GF-D8 (cell line): ENCODE results near the gene ZYX.
"Not testable (repeated sequence)": the region's sequence is repeated elsewhere in the genome, so short reads cannot be mapped to it uniquely, and the experiment has no call there.

Source experiments
- DNase-seq: peaks from one replicate; lab custom pipeline; 2025; lab: John Stamatoyannopoulos, UW

Gene ZYX

GRCh38 chr7:143396625-143397556, 15.7 kb downstream of the ZYX start:
- DNase-seq = no peak

DNA sequence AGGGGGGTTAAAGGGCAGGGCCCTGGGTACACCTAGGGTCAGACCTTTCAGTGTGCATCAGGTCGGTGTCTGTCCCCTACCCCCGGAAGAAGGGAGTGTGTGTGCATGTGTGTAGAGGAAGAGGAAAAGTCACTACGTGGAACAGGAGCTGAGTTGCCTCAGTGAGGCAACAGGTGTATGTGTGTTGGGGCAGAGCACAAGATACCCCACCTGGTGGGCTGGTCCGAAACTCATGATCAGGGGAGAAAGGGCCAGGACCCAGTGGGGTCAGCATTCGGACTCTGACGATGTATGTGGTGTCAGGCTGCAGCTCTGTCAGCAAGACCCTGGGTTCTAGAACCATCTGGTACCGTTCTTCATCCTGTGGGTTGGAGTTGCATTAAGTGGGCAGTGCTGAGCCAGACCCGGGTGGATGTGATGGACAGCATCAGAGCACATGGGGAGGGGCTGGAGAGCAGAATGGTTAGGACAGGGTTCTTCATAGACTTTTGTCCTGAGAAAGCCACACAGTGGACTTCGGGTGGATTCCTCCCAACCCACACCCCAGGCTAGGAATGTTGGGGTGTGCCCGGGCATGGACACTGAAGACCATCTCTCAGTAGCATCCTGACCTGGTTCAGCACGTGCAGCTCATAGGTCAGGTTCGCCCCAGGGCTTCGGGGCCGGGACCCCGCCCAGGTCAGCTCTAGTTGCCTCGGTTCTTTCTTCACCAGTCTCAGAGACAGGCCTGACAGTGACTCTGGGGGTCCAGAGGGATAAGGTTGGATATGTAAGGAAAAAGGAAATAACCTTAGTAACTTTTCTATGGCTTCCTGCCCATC, 16.8 kb downstream of the ZYX start:
- no peak for DNase-seq

GRCh38 chr7:143398616-143399015, 17.5 kb downstream of the ZYX start:
- DNase-seq = no peak

DNA sequence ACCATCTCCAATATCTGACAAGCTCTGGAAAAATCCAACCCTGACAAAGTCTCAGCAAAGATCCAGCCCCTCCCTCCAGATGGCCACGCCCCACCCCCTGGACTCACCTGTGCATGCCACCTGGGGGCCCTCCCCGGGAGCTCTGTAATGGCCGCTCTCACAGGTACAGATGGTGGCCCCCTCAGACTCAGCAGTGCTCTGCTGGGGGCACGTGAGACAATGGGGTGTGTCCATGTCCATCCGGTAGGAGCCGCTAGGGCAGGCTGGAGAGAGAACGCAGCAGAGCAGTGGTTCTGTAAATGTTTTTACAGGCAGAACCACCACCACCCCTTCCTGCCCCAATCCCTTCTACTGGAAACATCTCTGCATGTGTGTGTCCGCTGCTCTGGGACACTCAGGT, 18.0 kb downstream of the ZYX start:
- DNase-seq = no peak

GRCh38 chr7:143399642-143400041, 18.5 kb downstream of the ZYX start:
- DNase-seq = no peak

GRCh38 chr7:143401265-143401664, 20.1 kb downstream of the ZYX start:
- DNase-seq = no peak

- not testable (repeated sequence) for DNase-seq
Measured at GRCh38 chr7:143402233-143402632, 21.1 kb downstream of the ZYX start.

- no peak for DNase-seq
Measured at GRCh38 chr7:143405173-143406001, 24.2 kb downstream of the ZYX start.

GRCh38 chr7:143406002-143406357, 24.8 kb downstream of the ZYX start:
- DNase-seq = no peak

DNA sequence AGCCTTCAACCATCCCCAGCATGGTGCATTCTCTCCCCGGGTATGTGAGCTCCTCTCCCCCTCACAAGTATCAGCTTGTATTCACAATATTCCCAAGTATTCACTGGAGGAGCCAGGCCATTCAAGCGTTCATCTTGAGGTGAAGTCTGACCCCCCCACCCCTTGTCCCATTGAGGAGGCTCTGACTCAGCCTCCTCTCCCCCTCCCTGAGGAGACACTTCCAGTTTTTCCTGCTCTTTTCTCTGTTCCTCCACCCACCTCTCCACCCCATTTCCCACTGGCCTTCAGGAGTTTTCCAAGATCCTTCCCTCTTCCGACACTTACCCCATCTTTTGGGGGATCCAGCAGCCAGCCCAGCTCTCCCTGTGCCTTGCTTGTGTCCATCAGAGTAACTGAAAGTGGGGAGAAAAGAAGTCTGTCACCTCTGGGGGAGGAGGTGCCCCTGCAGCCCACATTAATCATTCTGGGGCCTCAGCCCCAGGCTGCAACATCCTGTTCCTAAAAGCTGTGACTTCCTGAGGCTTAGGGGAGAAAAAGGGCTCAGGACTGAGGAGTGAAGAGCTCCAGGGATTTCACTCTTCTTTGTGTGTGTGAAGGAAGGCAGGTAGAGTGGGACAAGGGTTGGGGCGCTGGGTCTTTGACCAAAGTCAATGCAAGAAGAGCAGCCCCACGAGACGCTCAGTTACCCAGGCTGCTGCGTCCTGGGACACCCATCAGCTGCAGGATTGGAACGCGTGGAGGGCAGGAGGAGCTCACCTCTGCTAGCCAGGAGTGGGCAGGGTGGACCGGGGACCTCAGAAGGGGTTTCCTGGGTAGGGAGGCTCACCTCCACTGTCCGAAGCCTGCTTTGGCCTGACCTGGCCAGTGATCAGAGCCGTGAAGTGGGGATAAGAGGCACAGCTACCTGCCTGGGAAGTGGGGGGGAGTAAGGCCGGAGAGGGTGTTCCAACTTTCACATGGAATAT, 26.4 kb downstream of the ZYX start:
- peak; percentile 24 for DNase-seq

DNA sequence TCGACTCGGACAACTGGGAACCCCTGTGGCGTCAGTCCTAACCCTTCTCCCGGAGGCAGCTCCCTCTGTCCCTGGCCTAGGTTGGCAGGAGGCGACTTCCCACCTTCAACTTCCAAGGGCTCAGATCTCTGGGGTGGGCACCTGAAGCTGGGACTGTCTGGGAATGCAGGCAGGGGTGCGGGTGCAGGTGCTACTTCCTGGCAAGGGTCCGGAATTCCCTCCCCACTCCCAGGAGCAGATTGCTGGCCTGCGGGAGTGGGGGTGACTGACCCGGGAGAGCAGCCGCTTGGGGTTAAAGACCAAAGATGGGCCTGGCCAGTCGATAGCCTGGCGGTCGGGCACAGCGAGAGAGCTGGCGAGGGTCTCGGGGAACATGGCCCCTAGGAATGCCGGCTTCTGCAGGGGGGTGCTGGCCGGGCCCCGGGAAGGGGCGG, 27.1 kb downstream of the ZYX start:
- no peak for DNase-seq

DNA sequence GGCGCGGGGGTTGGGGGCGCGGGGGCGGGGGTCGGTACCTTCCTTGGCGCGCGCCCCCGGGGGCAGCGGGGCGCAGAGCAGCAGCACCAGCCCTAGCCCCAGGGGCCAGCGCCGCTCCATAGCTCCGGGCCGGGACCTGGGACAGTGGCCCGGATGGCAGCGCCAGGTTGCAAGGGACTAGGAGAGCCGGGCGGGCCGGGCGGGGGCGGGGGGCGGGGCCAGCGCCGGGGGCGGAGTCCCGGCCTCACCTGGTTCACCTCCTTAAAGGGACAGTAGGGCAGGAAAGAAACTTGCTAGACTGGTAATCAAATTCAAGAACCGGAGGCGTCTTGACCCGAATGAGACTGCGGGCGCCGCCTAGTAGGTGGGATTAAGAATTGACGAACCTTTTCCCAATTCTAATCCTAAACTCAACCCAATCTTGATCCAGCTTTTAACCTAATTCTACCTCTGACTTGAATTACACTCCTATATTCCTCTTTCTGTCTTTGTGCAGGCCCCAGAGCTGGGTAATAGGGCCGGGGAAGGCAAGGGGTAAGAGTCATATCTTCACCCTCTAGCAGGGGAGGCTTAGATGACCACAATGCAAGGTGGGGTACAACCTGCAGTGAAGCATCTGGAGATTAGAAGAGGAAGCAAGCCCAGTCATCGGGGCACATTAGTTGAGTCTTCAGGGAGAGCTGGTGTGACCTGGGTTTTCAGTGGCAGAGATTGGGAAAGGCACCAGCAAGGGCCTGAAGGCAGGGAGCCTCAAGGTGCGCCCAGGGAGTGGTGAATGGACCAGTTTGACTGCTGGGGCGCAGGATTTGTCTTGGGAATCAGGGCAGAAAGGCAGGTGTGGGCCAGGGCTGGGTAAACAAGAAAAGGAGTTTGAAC, 27.8 kb downstream of the ZYX start, which contains the start of gene EPHA1:
Gene EPHA1 (minus strand): TSS at position 171 of the 876 bp plus-strand sequence. CDS start 51 bp downstream, at position 120.
- DNase-seq = no peak

- DNase-seq = peak; percentile 95
Measured at GRCh38 chr7:143410521-143411004, 29.4 kb downstream of the ZYX start.

- peak; percentile 24 for DNase-seq
Measured at GRCh38 chr7:143411976-143412708, 31.0 kb downstream of the ZYX start.

GRCh38 chr7:143413123-143413522, 32.0 kb downstream of the ZYX start:
- no peak for DNase-seq

GRCh38 chr7:143415209-143415608, 34.1 kb downstream of the ZYX start:
- DNase-seq = not testable (repeated sequence)

DNA sequence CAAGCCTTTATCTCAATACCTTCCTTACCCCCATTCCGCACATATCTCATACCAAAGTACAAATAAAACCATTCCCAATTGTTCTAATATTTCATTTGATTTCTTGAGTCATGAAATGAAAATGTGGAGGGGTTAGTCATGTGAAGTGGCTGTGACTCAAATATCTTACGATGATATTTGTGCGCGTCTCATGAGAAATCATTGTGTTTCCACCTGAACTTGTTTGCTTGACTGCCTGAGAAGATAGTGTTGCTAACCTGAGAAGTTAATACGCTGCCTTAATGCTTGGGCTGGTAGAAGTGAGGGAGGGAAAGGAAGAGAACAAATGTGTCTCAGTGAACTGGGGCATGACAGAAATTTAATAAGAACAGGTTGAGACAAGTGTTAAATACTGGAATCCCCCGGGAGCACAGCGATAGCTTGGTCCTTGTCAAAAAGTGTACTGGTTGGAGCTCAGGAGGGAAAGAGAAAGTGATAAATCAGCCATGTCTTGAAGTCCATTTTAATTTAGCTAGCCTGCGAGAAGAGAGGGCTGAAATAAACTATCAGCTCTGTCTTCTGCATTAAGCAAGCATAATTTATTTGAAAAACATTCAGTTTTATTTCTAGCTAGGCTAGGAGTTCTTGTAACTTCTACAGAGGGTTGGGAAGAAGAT, 34.7 kb downstream of the ZYX start:
- no peak for DNase-seq

DNA sequence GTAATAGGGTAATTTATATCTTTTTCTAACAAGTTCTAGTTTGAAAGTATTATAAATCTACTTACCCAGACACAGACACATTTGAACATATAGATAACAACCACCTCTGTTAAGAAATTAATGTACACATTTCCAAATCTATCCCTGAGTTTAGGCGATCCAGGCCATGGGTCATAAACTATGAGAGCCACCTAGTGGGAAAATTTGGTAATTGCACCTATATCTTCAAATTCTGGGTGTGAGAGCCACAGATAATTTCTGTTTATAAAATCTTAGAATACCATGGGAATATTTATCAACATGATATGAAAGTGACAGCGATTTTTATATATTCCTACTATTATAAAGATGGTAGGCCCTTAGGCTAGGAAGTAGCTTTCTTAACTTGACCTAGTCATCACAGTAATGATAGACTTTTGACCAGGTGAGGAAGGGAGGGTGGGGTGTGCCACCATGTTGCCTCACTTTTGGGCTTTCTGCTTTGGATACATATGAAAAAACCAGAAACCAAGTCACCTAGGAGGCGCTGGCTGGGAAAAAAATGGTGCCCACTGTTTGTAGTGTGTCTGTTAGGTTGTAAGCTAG, 35.5 kb downstream of the ZYX start:
- DNase-seq = peak; percentile 22
